ENCODE data around the gene AGPAT4. TPM values are rescaled to one million over a fixed set of nuclear protein-coding genes. Genes with fewer than 3 reads are reported as not detected.

The AGPAT4 gene
- total and polyA plus RNA-seq, 4 donors, result 3.7 to 32.8 (median 9.7) TPM

- Histone ChIP-seq H3K36me3 (ENCODE audit: control insufficient read depth in 4 of 4, insufficient read depth in 4 of 4, low read length in 4 of 4) (no peaks in the 10 kb centered on the region), H3K4me3 (no peak overlapping the region), H3K4me1 (ENCODE audit: control insufficient read depth in 5 of 5, insufficient read depth in 5 of 5, low read length in 5 of 5) (no peaks in the 10 kb centered on the region), H3K27me3 (ENCODE audit: control insufficient read depth in 3 of 3, insufficient read depth in 3 of 3, low read length in 2 of 3) (no peaks in the 10 kb centered on the region), H3K27ac (ENCODE audit: low read depth in 1 of 2, low read length in 1 of 2) (no peak overlapping the region), H3K9me3 (ENCODE audit: control insufficient read depth in 4 of 4, insufficient read depth in 3 of 4, low read length in 3 of 4) (no peaks in the 10 kb centered on the region), H3K9ac (ENCODE audit: insufficient read depth in 1 of 2, low read length in 2 of 2) (no peak overlapping the region)
- ATAC-seq (ENCODE audit: insufficient read depth, low FRiP score) (no peak), DNase-seq (no peak)
- TF ChIP-seq CTCF (IDR thresholded peaks at IDR 0.05; ENCODE audit: control extremely low read depth, extremely low read depth), result no peak
- 91 to 94% methylated on average over 1 of the region's 1 CpG for WGBS, 2 donors
Measured at GRCh38 chr6:161295784-161296183, 21.9 kb upstream of the AGPAT4 start.

GRCh38 chr6:161292650-161293281, 18.9 kb upstream of the AGPAT4 start:
- no peak for TF ChIP-seq CTCF (IDR thresholded peaks at IDR 0.05; ENCODE audit: control extremely low read depth, extremely low read depth)
- DNase-seq, result no peak
- H3K9me3 ChIP-seq (ENCODE audit: control insufficient read depth in 4 of 4, insufficient read depth in 3 of 4, low read length in 3 of 4), result no peaks in the 10 kb centered on the region
- 83 to 87% methylated on average over 10 of the region's 10 CpGs for WGBS, 2 donors
- H3K4me1 ChIP-seq (ENCODE audit: control insufficient read depth in 5 of 5, insufficient read depth in 5 of 5, low read length in 5 of 5), result no peaks in the 10 kb centered on the region
- H3K27ac ChIP-seq (ENCODE audit: low read depth in 1 of 2, low read length in 1 of 2), result no peak overlapping the region
- H3K9ac ChIP-seq (ENCODE audit: insufficient read depth in 1 of 2, low read length in 2 of 2), result no peak overlapping the region
- no peaks in the 10 kb centered on the region for H3K36me3 ChIP-seq (ENCODE audit: control insufficient read depth in 4 of 4, insufficient read depth in 4 of 4, low read length in 4 of 4)
- no peak for ATAC-seq (ENCODE audit: insufficient read depth, low FRiP score)
- no peaks in the 10 kb centered on the region for H3K27me3 ChIP-seq (ENCODE audit: control insufficient read depth in 3 of 3, insufficient read depth in 3 of 3, low read length in 2 of 3)
- no peak overlapping the region for H3K4me3 ChIP-seq

GRCh38 chr6:161292145-161292544, 18.3 kb upstream of the AGPAT4 start:
- Histone ChIP-seq H3K27ac (ENCODE audit: low read depth in 1 of 2, low read length in 1 of 2) (no peak overlapping the region), H3K4me3 (no peak overlapping the region), H3K9me3 (ENCODE audit: control insufficient read depth in 4 of 4, insufficient read depth in 3 of 4, low read length in 3 of 4) (no peaks in the 10 kb centered on the region), H3K9ac (ENCODE audit: insufficient read depth in 1 of 2, low read length in 2 of 2) (no peak overlapping the region), H3K4me1 (ENCODE audit: control insufficient read depth in 5 of 5, insufficient read depth in 5 of 5, low read length in 5 of 5) (no peaks in the 10 kb centered on the region), H3K27me3 (ENCODE audit: control insufficient read depth in 3 of 3, insufficient read depth in 3 of 3, low read length in 2 of 3) (no peaks in the 10 kb centered on the region), H3K36me3 (ENCODE audit: control insufficient read depth in 4 of 4, insufficient read depth in 4 of 4, low read length in 4 of 4) (no peaks in the 10 kb centered on the region)
- ATAC-seq (ENCODE audit: insufficient read depth, low FRiP score), result no peak
- TF ChIP-seq CTCF (IDR thresholded peaks at IDR 0.05; ENCODE audit: control extremely low read depth, extremely low read depth), result no peak
- WGBS, 2 donors, result 90 to 94% methylated on average over 6 of the region's 6 CpGs
- no peak for DNase-seq

- no peaks in the 10 kb centered on the region for H3K4me1 ChIP-seq (ENCODE audit: control insufficient read depth in 5 of 5, insufficient read depth in 5 of 5, low read length in 5 of 5)
- no peak overlapping the region for H3K9ac ChIP-seq (ENCODE audit: insufficient read depth in 1 of 2, low read length in 2 of 2)
- WGBS, 2 donors, result 73% methylated on average over 3 of the region's 3 CpGs
- TF ChIP-seq CTCF (IDR thresholded peaks at IDR 0.05; ENCODE audit: control extremely low read depth, extremely low read depth), result no peak
- no peaks in the 10 kb centered on the region for H3K27me3 ChIP-seq (ENCODE audit: control insufficient read depth in 3 of 3, insufficient read depth in 3 of 3, low read length in 2 of 3)
- H3K4me3 ChIP-seq, result no peak overlapping the region
- H3K36me3 ChIP-seq (ENCODE audit: control insufficient read depth in 4 of 4, insufficient read depth in 4 of 4, low read length in 4 of 4), result no peaks in the 10 kb centered on the region
- H3K9me3 ChIP-seq (ENCODE audit: control insufficient read depth in 4 of 4, insufficient read depth in 3 of 4, low read length in 3 of 4), result no peaks in the 10 kb centered on the region
- no peak overlapping the region for H3K27ac ChIP-seq (ENCODE audit: low read depth in 1 of 2, low read length in 1 of 2)
- no peak for ATAC-seq (ENCODE audit: insufficient read depth, low FRiP score)
- no peak for DNase-seq
Measured at GRCh38 chr6:161290751-161291150, 16.9 kb upstream of the AGPAT4 start.

Data from lung (tissue), 12 donors.